Sigmoid colon (tissue), 4 donors: ENCODE results near the gene ARR3.

Experiments
- CTCF ChIP-seq, 4 experiments: fragments of 450-650 bp in 3 of 4; fragments of 200-600 bp in 1 of 4; IDR thresholded peaks; one replicate each; pipeline ENCODE4 v1.5.1; 2016 to 2019; ENCODE audit warnings: antibody characterized with exemption in 4 of 4, mild to moderate bottlenecking in 3 of 4, moderate library complexity in 2 of 4
- EP300 ChIP-seq, 4 donors: sonication (generic); formaldehyde crosslinking; IDR thresholded peaks; one replicate each; pipeline ENCODE4 v1.6.1; 2017; ENCODE audit warnings: antibody characterized with exemption in 4 of 4
- POLR2A ChIP-seq, 2 donors: fragments of 450-650 bp; IDR thresholded peaks; one replicate each; pipeline ENCODE4 v1.6.1; 2016; ENCODE audit warnings: antibody characterized with exemption in 2 of 2, mild to moderate bottlenecking in 2 of 2, moderate library complexity in 2 of 2
- POLR2AphosphoS5 ChIP-seq, 4 donors: sonication (generic); formaldehyde crosslinking; IDR thresholded peaks; one replicate each; pipeline ENCODE4 v1.6.1; 2017; ENCODE audit warnings: antibody characterized with exemption in 4 of 4

GRCh38 chrX:70231666-70232065 lies 36.5 kb upstream of the ARR3 start:
- TF ChIP-seq CTCF (IDR thresholded peaks at IDR 0.05): no peak
- no peak for TF ChIP-seq EP300 (IDR thresholded peaks at IDR 0.05)
- TF ChIP-seq POLR2A (IDR thresholded peaks at IDR 0.05): no peak
- no peak for TF ChIP-seq POLR2AphosphoS5 (IDR thresholded peaks at IDR 0.05)
